ENCODE measurements around the gene ITPR1. TPM values are rescaled to one million over a fixed set of nuclear protein-coding genes. Genes with fewer than 3 reads are reported as not detected.

ITPR1 gene
- total and polyA plus RNA-seq, 12 donors: 9.7 to 40.3 (median 18.8) TPM

DNA sequence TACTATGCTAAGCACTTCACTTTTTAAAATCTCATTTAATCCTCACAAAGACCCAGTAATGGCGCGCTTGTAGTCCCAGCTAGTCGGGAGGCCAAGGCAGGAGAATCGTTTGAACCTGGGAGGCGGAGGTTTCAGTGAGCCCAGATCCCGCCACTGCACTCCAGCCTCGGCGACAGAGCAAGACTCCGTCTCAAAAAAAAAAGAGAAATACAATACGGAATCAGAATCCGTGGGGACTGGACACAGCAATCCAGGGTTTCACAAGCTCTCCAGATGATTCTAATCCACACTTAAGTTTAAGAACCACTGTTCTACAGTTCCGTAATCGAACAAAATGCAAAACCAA is 25.7 kb upstream of the ITPR1 start:
- no peaks in the 10 kb centered on the region for H3K36me3 ChIP-seq
- H3K4me1 ChIP-seq: peaks cover 0 to 18% (median 14%) of the 10 kb centered on the region in 9 donors
- ATAC-seq: peak in 2 of 8 donors; percentile 16 to 20
- WGBS, 2 donors: 67 to 69% methylated on average over 13 of the region's 13 CpGs
- H3K27ac ChIP-seq: peak overlapping the region; percentile 11 to 97 (median 80)
- DNase-seq: no peak
- H3K27me3 ChIP-seq: no peaks in the 10 kb centered on the region
- H3K4me3 ChIP-seq: peak overlapping the region; percentile 76 to 100 (median 93)
- TF ChIP-seq CTCF (IDR thresholded peaks at IDR 0.05): no peak
- no peaks in the 10 kb centered on the region for H3K9me3 ChIP-seq
- intact Hi-C loops (cut with DNase I): loop anchor here in 3 of 10 donors (2.0 to 10.0 kb wide), 3 partner anchors 25 to 167 kb away; partner anchors contain the start of gene ITPR1 (in 1 of the 3)

DNA sequence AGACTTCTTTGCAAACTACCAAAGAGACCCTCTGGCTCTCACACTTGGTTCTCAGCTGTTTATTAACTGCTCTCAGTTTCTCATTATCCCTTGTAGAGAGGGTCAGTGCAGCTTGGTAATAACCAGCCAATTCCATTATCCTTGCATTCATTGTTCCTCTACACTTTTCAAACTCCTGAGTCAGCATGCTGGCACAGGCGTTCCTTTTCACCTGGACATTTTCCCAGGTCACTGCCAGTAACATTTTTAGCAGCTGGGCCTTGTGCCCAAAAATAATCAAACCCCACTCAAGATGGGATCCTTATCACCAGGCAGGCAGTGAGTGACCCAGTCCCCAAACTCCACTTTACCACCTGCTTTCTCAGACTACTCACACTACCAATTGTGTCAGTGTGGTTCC is 21.2 kb upstream of the ITPR1 start:
- intact Hi-C loops (cut with DNase I): no loop called here
- no peak overlapping the region for H3K4me3 ChIP-seq
- no peak for TF ChIP-seq CTCF (IDR thresholded peaks at IDR 0.05)
- H3K27me3 ChIP-seq: no peaks in the 10 kb centered on the region
- 27 to 33% methylated on average over 1 of the region's 1 CpG for WGBS, 2 donors
- ATAC-seq: no peak
- peaks cover 0 to 40% (median 7%) of the 10 kb centered on the region in 9 donors for H3K4me1 ChIP-seq
- no peaks in the 10 kb centered on the region for H3K9me3 ChIP-seq
- no peak overlapping the region for H3K27ac ChIP-seq
- DNase-seq: no peak
- H3K36me3 ChIP-seq: no peaks in the 10 kb centered on the region

- H3K36me3 ChIP-seq: no peaks in the 10 kb centered on the region
These were observed 20.8 kb upstream of the ITPR1 start for GRCh38 chr3:4472312-4472711.

GRCh38 chr3:4472766-4473165 is 20.4 kb upstream of the ITPR1 start:
- no peak overlapping the region for H3K4me3 ChIP-seq
- no peak for TF ChIP-seq CTCF (IDR thresholded peaks at IDR 0.05)
- no peak overlapping the region for H3K27ac ChIP-seq
- H3K4me1 ChIP-seq: peaks cover 0 to 44% (median 7%) of the 10 kb centered on the region in 9 donors
- intact Hi-C loops (cut with DNase I): no loop called here
- no peak for DNase-seq
- ATAC-seq: no peak
- H3K9me3 ChIP-seq: no peaks in the 10 kb centered on the region
- WGBS, 2 donors: 88 to 95% methylated on average over 2 of the region's 2 CpGs
- H3K27me3 ChIP-seq: no peaks in the 10 kb centered on the region
- no peaks in the 10 kb centered on the region for H3K36me3 ChIP-seq

More at GRCh38 chr3:4472312-4472711, 20.8 kb upstream of the ITPR1 start:
- Histone ChIP-seq H3K4me1 (peaks cover 0 to 43% (median 7%) of the 10 kb centered on the region in 9 donors), H3K4me3 (no peak overlapping the region), H3K27me3 (no peaks in the 10 kb centered on the region), H3K9me3 (no peaks in the 10 kb centered on the region), H3K27ac (no peak overlapping the region)
- no peak for TF ChIP-seq CTCF (IDR thresholded peaks at IDR 0.05)
- 83 to 98% methylated on average over 2 of the region's 2 CpGs for WGBS, 2 donors
- DNase-seq (no peak), ATAC-seq (no peak)
- intact Hi-C loops (cut with DNase I): no loop called here

Data from heart right ventricle (tissue), 16 donors.